Activated CD4-positive, alpha-beta T cell treated with anti-CD3 and anti-CD28 coated beads, Interleukin-2, amount 10 ng/mL, durations not matched to agents 7 days and 5 days (primary cell): ENCODE measurements around the gene PHOSPHO1. TPM values are rescaled to one million over a fixed set of nuclear protein-coding genes. Genes with fewer than 3 reads are reported as not detected.

Experiments
- CTCF ChIA-PET: fragments of 350-600 bp; sonication (Branson Sonifier 250); formaldehyde crosslinking; loops from one replicate; lab custom pipeline; 2021; ENCODE audit warnings: antibody characterized with exemption; lab: Charles Lee
- POLR2A ChIA-PET: fragments of 350-600 bp; sonication (Branson Sonifier 250); formaldehyde crosslinking; loops from one replicate; lab custom pipeline; 2021; ENCODE audit warnings: antibody characterized with exemption; lab: Charles Lee
- DNase-seq: peaks from one replicate; pipeline ENCODE4 v3.0.0-alpha.2; 2020
- H3K27ac Mint-ChIP-seq: one replicate; pipeline ENCODE4 v1.8.0; 2021; ENCODE audit warnings: mild to moderate bottlenecking, moderate library complexity, mixed read lengths
- H3K27me3 Mint-ChIP-seq: one replicate; pipeline ENCODE4 v1.8.0; 2021; ENCODE audit warnings: mixed read lengths
- H3K36me3 Mint-ChIP-seq: one replicate; pipeline ENCODE4 v1.8.0; 2021; ENCODE audit warnings: low read depth, mixed read lengths
- H3K4me1 Mint-ChIP-seq: one replicate; pipeline ENCODE4 v1.8.0; 2021; ENCODE audit warnings: mixed read lengths
- H3K4me3 Mint-ChIP-seq: one replicate; pipeline ENCODE4 v1.8.0; 2021; ENCODE audit warnings: mild to moderate bottlenecking, moderate library complexity, mixed read lengths
- H3K9me3 Mint-ChIP-seq: one replicate; pipeline ENCODE4 v1.8.0; 2021; ENCODE audit warnings: mixed read lengths
- total RNA-seq, 2 experiments: library from RNA; stranded (reverse); gene quantifications; one replicate each; pipeline ENCODE4 v1.2.3, GENCODE V29; 2021

Gene PHOSPHO1
- total RNA-seq, 2 experiments from 2014 or later = not detected

- H3K36me3 Mint-ChIP-seq = no peaks in the 10 kb centered on the region
- H3K4me3 Mint-ChIP-seq = peak overlapping the region; percentile 74
- H3K27ac Mint-ChIP-seq = no peak overlapping the region
- POLR2A ChIA-PET = interaction anchor here (0.5 to 0.6 kb wide), 2 partner anchors 99 to 101 kb away, joined by 3 read pairs; no protein-coding TSS in a partner anchor
- peak; percentile 39 for DNase-seq
- no peaks in the 10 kb centered on the region for H3K9me3 Mint-ChIP-seq
- CTCF ChIA-PET = interaction anchor here (1.3 kb wide), 1 partner anchor 152 kb away, joined by 4 read pairs; no protein-coding TSS in a partner anchor
- H3K27me3 Mint-ChIP-seq = peaks cover 16% of the 10 kb centered on the region
- H3K4me1 Mint-ChIP-seq = peaks cover 17% of the 10 kb centered on the region
These were observed 29.6 kb upstream of the PHOSPHO1 start for GRCh38 chr17:49260011-49260816.

DNA sequence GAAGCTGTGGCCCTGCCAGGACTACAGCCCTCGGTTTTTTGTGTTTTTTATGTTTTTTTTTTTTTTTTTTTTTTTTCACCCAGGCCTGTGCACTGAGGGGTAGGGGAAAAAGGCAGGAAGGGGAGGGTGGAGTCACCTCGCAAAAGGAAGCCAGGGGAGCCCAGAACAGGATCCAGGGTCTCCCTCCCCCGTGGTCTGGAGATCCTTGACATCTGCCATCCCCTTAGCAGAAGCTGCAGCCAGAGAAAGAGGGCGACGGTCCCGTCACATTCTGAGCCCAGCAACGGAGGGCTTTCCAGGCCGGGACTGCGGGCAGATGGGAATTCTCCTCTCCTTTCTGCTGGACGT lies 29.1 kb upstream of the PHOSPHO1 start:
- Mint-ChIP-seq H3K4me3 (peak overlapping the region; percentile 74), H3K4me1 (peaks cover 17% of the 10 kb centered on the region), H3K36me3 (no peaks in the 10 kb centered on the region), H3K27me3 (peaks cover 16% of the 10 kb centered on the region), H3K9me3 (no peaks in the 10 kb centered on the region), H3K27ac (no peak overlapping the region)
- POLR2A ChIA-PET = no interaction called here
- no peak for DNase-seq
- CTCF ChIA-PET = interaction anchor here (1.3 kb wide), 1 partner anchor 153 kb away, joined by 4 read pairs; no protein-coding TSS in a partner anchor

DNA sequence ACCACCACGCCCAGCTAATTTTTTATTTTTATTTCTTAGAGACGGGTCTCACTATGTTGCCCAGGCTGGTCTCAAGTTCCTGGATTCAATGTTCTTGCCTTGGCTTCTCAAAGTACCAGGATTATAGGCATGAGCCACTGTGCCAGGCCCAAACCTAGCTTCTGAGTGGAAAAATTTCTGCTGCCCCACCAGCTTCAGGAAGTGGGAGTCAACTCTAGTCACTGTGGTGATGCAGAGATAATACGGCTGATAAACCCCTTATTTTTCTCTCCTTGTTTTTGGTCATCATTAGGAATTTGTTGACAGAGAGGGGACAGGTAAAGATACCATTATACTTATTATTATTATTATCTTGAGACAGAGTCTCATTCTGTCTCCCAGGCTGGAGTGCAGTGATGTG lies 27.8 kb upstream of the PHOSPHO1 start:
- no peak overlapping the region for H3K4me3 Mint-ChIP-seq
- CTCF ChIA-PET = interaction anchor here (0.6 kb wide), 1 partner anchor 80 kb away, joined by 4 read pairs; no protein-coding TSS in a partner anchor
- no peaks in the 10 kb centered on the region for H3K9me3 Mint-ChIP-seq
- peaks cover 13% of the 10 kb centered on the region for H3K27me3 Mint-ChIP-seq
- H3K36me3 Mint-ChIP-seq = no peaks in the 10 kb centered on the region
- H3K4me1 Mint-ChIP-seq = peaks cover 17% of the 10 kb centered on the region
- H3K27ac Mint-ChIP-seq = no peak overlapping the region
- POLR2A ChIA-PET = no interaction called here
- DNase-seq = no peak

DNA sequence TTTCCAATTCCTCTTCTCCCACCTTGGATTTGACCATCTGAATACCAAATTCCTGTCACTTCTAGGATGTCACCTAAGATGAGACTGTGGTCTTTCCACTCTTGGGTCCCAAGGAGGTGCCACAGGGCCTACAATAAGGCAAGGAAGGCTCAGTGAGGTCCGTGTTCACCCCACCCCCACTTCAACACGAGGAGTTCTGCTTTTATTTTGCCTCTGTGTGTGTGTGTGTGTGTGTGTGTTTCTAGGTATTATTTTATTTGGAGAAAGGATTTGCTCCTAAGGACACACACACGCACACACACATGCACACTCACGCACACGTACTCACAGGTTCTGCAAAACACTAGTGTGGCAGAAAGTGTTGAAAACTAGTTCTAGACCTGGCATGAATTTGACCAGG lies 24.5 kb upstream of the PHOSPHO1 start:
- ChIA-PET CTCF (interaction anchor here (0.7 kb wide), 1 partner anchor 1285 kb away, joined by 5 read pairs; no protein-coding TSS in a partner anchor), POLR2A (no interaction called here)
- peaks cover 8% of the 10 kb centered on the region for H3K27me3 Mint-ChIP-seq
- no peak overlapping the region for H3K27ac Mint-ChIP-seq
- no peaks in the 10 kb centered on the region for H3K36me3 Mint-ChIP-seq
- no peaks in the 10 kb centered on the region for H3K9me3 Mint-ChIP-seq
- H3K4me3 Mint-ChIP-seq = no peak overlapping the region
- H3K4me1 Mint-ChIP-seq = peaks cover 8% of the 10 kb centered on the region
- DNase-seq = no peak

- ChIA-PET CTCF (interaction anchor here (0.6 to 0.7 kb wide), 2 partner anchors 16 to 96 kb away, joined by 3 to 4 read pairs; no protein-coding TSS in a partner anchor), POLR2A (interaction anchor here (0.6 kb wide), 1 partner anchor 128 kb away, joined by 8 read pairs; no protein-coding TSS in a partner anchor)
- Mint-ChIP-seq H3K36me3 (no peaks in the 10 kb centered on the region), H3K27me3 (peaks cover 8% of the 10 kb centered on the region), H3K27ac (no peak overlapping the region), H3K4me1 (no peaks in the 10 kb centered on the region), H3K4me3 (no peak overlapping the region), H3K9me3 (no peaks in the 10 kb centered on the region)
- DNase-seq = no peak
These were observed 23.5 kb upstream of the PHOSPHO1 start for GRCh38 chr17:49254066-49254465.

- Mint-ChIP-seq H3K9me3 (no peaks in the 10 kb centered on the region), H3K27me3 (peaks cover 9% of the 10 kb centered on the region), H3K36me3 (no peaks in the 10 kb centered on the region), H3K4me1 (no peaks in the 10 kb centered on the region), H3K27ac (no peak overlapping the region), H3K4me3 (no peak overlapping the region)
- ChIA-PET CTCF (no interaction called here), POLR2A (no interaction called here)
- DNase-seq = no peak
These were observed 21.6 kb upstream of the PHOSPHO1 start for GRCh38 chr17:49252148-49252695.

DNA sequence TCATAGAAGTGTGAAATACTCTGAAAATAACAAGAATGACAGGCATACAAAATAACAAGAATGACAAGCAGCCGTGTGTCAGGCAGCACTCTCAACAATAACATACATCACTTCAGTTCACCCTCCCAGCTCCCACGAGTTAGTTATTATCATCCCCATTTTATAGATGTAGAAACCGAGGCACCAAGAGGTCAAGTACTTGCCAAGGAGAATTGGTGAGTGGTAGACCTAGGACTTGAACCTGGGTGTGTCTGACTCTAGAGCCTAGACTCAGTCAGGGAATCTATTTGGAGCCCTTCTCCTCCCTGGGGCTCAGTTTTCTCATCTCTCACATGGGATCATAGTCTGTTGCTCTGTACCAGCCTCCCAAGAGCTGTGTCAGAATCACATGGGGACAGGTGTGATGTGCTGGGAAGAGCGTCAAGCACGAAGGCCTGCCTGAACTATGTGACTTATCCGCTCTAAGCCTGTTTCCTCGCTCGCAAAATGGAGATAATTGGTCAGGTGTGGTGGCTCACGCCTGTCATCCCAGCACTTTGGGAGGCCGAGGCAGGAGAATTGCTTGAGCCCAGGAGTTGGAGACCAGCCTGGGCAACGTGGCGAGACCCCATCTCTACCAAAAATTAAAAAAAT lies 19.4 kb upstream of the PHOSPHO1 start:
- ChIA-PET CTCF (no interaction called here), POLR2A (no interaction called here)
- peaks cover 11% of the 10 kb centered on the region for H3K27me3 Mint-ChIP-seq
- DNase-seq = no peak
- H3K4me1 Mint-ChIP-seq = no peaks in the 10 kb centered on the region
- no peak overlapping the region for H3K27ac Mint-ChIP-seq
- H3K4me3 Mint-ChIP-seq = no peak overlapping the region
- no peaks in the 10 kb centered on the region for H3K9me3 Mint-ChIP-seq
- no peaks in the 10 kb centered on the region for H3K36me3 Mint-ChIP-seq

DNA sequence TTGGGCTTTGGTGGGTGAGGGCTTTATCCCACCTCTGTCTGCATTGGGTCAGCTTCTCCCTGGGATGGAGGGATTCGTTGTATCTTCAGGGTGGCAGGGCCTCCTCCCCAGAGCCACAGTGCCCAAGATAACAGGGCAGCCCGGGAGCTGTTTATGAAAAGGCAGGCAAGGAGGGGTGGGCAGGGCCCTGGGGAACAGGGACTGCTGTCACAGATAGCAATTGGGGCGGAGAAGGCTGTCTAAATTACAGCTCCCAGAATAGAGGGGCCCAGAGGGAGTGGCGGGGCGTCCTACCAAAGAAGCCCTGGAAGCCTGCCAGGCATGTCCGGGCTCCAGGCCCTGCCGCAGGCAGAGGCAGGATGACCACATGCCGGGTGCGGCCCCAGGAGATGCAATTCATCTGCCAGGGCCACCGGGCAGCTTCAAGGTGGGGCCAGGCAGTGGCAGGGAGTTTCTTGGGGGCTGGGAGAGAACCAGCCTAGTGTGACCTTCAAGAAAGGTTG lies 18.8 kb upstream of the PHOSPHO1 start:
- CTCF ChIA-PET = no interaction called here
- no peak for DNase-seq
- Mint-ChIP-seq H3K4me1 (no peaks in the 10 kb centered on the region), H3K9me3 (no peaks in the 10 kb centered on the region), H3K36me3 (no peaks in the 10 kb centered on the region), H3K4me3 (no peak overlapping the region), H3K27me3 (peaks cover 11% of the 10 kb centered on the region), H3K27ac (no peak overlapping the region)
- POLR2A ChIA-PET = no interaction called here

GRCh38 chr17:49247944-49248343 lies 17.4 kb upstream of the PHOSPHO1 start:
- H3K4me3 Mint-ChIP-seq = no peak overlapping the region
- CTCF ChIA-PET = no interaction called here

GRCh38 chr17:49244839-49245238 lies 14.3 kb upstream of the PHOSPHO1 start:
- H3K27me3 Mint-ChIP-seq = peaks cover 7% of the 10 kb centered on the region
- no peaks in the 10 kb centered on the region for H3K36me3 Mint-ChIP-seq
- H3K9me3 Mint-ChIP-seq = no peaks in the 10 kb centered on the region
- H3K4me3 Mint-ChIP-seq = no peak overlapping the region
- ChIA-PET CTCF (no interaction called here), POLR2A (no interaction called here)
- no peak for DNase-seq
- no peak overlapping the region for H3K27ac Mint-ChIP-seq
- no peaks in the 10 kb centered on the region for H3K4me1 Mint-ChIP-seq

More at GRCh38 chr17:49247944-49248343, 17.4 kb upstream of the PHOSPHO1 start:
- no peak for DNase-seq
- Mint-ChIP-seq H3K36me3 (no peaks in the 10 kb centered on the region), H3K27me3 (peaks cover 10% of the 10 kb centered on the region), H3K27ac (no peak overlapping the region), H3K9me3 (no peaks in the 10 kb centered on the region), H3K4me1 (no peaks in the 10 kb centered on the region)
- POLR2A ChIA-PET = no interaction called here

- DNase-seq = no peak
- Mint-ChIP-seq H3K9me3 (no peaks in the 10 kb centered on the region), H3K27ac (no peak overlapping the region), H3K36me3 (no peaks in the 10 kb centered on the region), H3K4me1 (no peaks in the 10 kb centered on the region), H3K27me3 (peaks cover 5% of the 10 kb centered on the region), H3K4me3 (no peak overlapping the region)
- CTCF ChIA-PET = no interaction called here
- POLR2A ChIA-PET = no interaction called here
These were observed 12.2 kb upstream of the PHOSPHO1 start for GRCh38 chr17:49242813-49243212.

DNA sequence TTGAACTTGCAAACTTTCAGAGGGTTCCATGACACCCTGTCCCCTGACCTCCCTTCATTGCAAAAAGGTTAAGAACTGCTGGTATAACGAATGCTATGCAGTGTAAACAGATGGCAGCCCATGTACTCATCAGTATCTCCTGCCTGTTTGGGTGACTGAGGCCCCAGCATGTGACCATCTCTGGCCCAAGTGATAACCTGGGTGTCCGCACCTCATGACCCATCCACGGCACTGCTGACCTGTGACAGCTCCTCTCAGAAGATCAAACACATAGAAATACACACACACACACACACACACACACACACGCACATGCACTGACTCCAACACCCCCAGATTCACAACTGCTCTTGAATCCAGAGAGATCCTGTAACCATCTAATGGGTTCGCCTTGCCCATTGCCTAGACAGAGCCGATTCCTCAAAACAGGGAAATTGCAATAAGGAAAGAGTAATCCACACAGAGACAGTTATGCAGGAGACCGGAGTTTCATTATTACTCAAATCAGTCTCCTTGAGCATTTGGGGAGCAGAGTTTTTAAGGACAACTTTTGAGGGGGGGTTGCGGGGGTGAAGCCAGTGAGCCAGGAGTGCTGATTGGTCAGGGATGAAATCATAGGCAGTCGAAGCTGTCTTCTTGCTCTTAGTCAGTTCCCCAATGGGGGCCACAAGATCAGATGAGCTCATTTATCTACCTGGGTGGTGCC lies 11.3 kb upstream of the PHOSPHO1 start:
- H3K36me3 Mint-ChIP-seq = no peaks in the 10 kb centered on the region
- ChIA-PET CTCF (no interaction called here), POLR2A (no interaction called here)
- no peak overlapping the region for H3K27ac Mint-ChIP-seq
- peaks cover 5% of the 10 kb centered on the region for H3K27me3 Mint-ChIP-seq
- H3K4me3 Mint-ChIP-seq = no peak overlapping the region
- no peaks in the 10 kb centered on the region for H3K4me1 Mint-ChIP-seq
- DNase-seq = no peak
- H3K9me3 Mint-ChIP-seq = no peaks in the 10 kb centered on the region
